ENCODE measurements around the gene ICE1.

Gene ICE1

GRCh38 chr5:5537426-5537825 is 114.9 kb downstream of the ICE1 start:
- Histone ChIP-seq H3K27ac (ENCODE audit: low read length, poor library complexity, severe bottlenecking) (no peak overlapping the region), H2AK5ac (ENCODE audit: low read length, severe bottlenecking) (no peak overlapping the region), H2BK120ac (ENCODE audit: low read depth, low read length) (no peak overlapping the region), H3K4me2 (ENCODE audit: low read length, poor library complexity, severe bottlenecking) (no peak overlapping the region), H2BK5ac (ENCODE audit: low read depth, low read length, poor library complexity, severe bottlenecking) (no peak overlapping the region), H3K79me1 (replicated peaks; ENCODE audit: low read length, poor library complexity, severe bottlenecking) (no peaks in the 10 kb centered on the region), H2AFZ (ENCODE audit: low read depth, low read length) (no peak overlapping the region), H3K18ac (ENCODE audit: low read depth in 1 of 2, low read length in 2 of 2) (no peak overlapping the region), H3K4me1 (ENCODE audit: control insufficient read depth, insufficient read depth, low read depth, low read length) (no peaks in the 10 kb centered on the region), H3K4ac (ENCODE audit: low read depth in 1 of 2, low read length in 2 of 2) (no peak overlapping the region), H3K36me3 (ENCODE audit: control insufficient read depth in 1 of 2, insufficient read depth in 2 of 2, low read depth in 1 of 2, low read length in 2 of 2) (no peaks in the 10 kb centered on the region), H3K27me3 (ENCODE audit: control insufficient read depth in 1 of 2, insufficient read depth in 1 of 2, low read length in 2 of 2) (no peaks in the 10 kb centered on the region), H4K91ac (ENCODE audit: low read length) (no peak overlapping the region), H3K9ac (ENCODE audit: low read length) (no peak overlapping the region), H3K4me3 (ENCODE audit: insufficient read depth in 1 of 2, low read depth in 1 of 2, low read length in 2 of 2) (no peak overlapping the region), H3K14ac (ENCODE audit: low read length in 2 of 2) (no peak overlapping the region), H3K9me3 (ENCODE audit: control insufficient read depth, low read length) (no peaks in the 10 kb centered on the region), H4K8ac (ENCODE audit: low read length) (no peak overlapping the region), H3K23ac (ENCODE audit: low read length in 2 of 2) (no peak overlapping the region), H2BK15ac (ENCODE audit: low read depth, poor library complexity, severe bottlenecking) (no peak overlapping the region), H2BK12ac (ENCODE audit: low read length in 2 of 2) (no peak overlapping the region)
- no peak for DNase-seq
- 81% methylated on average over 8 of the region's 8 CpGs for WGBS

GRCh38 chr5:5539590-5539989 is 117.1 kb downstream of the ICE1 start:
- H3K79me1 ChIP-seq (replicated peaks; ENCODE audit: low read length, poor library complexity, severe bottlenecking) = no peaks in the 10 kb centered on the region
- no peaks in the 10 kb centered on the region for H3K9me3 ChIP-seq (ENCODE audit: control insufficient read depth, low read length)
- H2AK5ac ChIP-seq (ENCODE audit: low read length, severe bottlenecking) = no peak overlapping the region
- H3K4ac ChIP-seq (ENCODE audit: low read depth in 1 of 2, low read length in 2 of 2) = no peak overlapping the region
- no peak overlapping the region for H2AFZ ChIP-seq (ENCODE audit: low read depth, low read length)
- no peak overlapping the region for H2BK5ac ChIP-seq (ENCODE audit: low read depth, low read length, poor library complexity, severe bottlenecking)
- H3K18ac ChIP-seq (ENCODE audit: low read depth in 1 of 2, low read length in 2 of 2) = no peak overlapping the region
- H3K36me3 ChIP-seq (ENCODE audit: control insufficient read depth in 1 of 2, insufficient read depth in 2 of 2, low read depth in 1 of 2, low read length in 2 of 2) = no peaks in the 10 kb centered on the region
- no peak overlapping the region for H3K4me3 ChIP-seq (ENCODE audit: insufficient read depth in 1 of 2, low read depth in 1 of 2, low read length in 2 of 2)
- H2BK120ac ChIP-seq (ENCODE audit: low read depth, low read length) = no peak overlapping the region
- WGBS = 75% methylated on average over 3 of the region's 3 CpGs
- H4K8ac ChIP-seq (ENCODE audit: low read length) = no peak overlapping the region
- no peak overlapping the region for H4K91ac ChIP-seq (ENCODE audit: low read length)
- H3K14ac ChIP-seq (ENCODE audit: low read length in 2 of 2) = no peak overlapping the region
- H2BK12ac ChIP-seq (ENCODE audit: low read length in 2 of 2) = no peak overlapping the region
- no peak overlapping the region for H3K27ac ChIP-seq (ENCODE audit: low read length, poor library complexity, severe bottlenecking)
- no peaks in the 10 kb centered on the region for H3K27me3 ChIP-seq (ENCODE audit: control insufficient read depth in 1 of 2, insufficient read depth in 1 of 2, low read length in 2 of 2)
- H3K4me2 ChIP-seq (ENCODE audit: low read length, poor library complexity, severe bottlenecking) = no peak overlapping the region
- H2BK15ac ChIP-seq (ENCODE audit: low read depth, poor library complexity, severe bottlenecking) = no peak overlapping the region
- H3K23ac ChIP-seq (ENCODE audit: low read length in 2 of 2) = no peak overlapping the region
- DNase-seq = no peak
- H3K4me1 ChIP-seq (ENCODE audit: control insufficient read depth, insufficient read depth, low read depth, low read length) = no peaks in the 10 kb centered on the region
- no peak overlapping the region for H3K9ac ChIP-seq (ENCODE audit: low read length)
